H9 (cell line): ENCODE data around the gene LYVE1. TPM values are rescaled to one million over a fixed set of nuclear protein-coding genes. Genes with fewer than 3 reads are reported as not detected.

Experiments
- DNase-seq: peaks from one replicate; pipeline ENCODE4 v3.0.0-alpha.2; 2017
- H2AFZ ChIP-seq: one replicate; pipeline ENCODE4 v1.6.1; 2013; ENCODE audit warnings: mild to moderate bottlenecking, low read length, control low read depth, moderate library complexity
- H2AK5ac ChIP-seq: 2 replicates; pipeline ENCODE4 v1.6.1; 2013; ENCODE audit warnings: low read length, control low read depth, mixed read lengths; ENCODE audit not compliant: insufficient read length
- H2BK120ac ChIP-seq: one replicate; pipeline ENCODE4 v1.6.1; 2013; ENCODE audit warnings: low read depth, mild to moderate bottlenecking, low read length, control low read depth, inconsistent platforms; ENCODE audit not compliant: poor library complexity, severe bottlenecking
- H2BK12ac ChIP-seq: 2 replicates; pipeline ENCODE4 v1.6.1; 2013; ENCODE audit warnings: low read length, control low read depth, mixed read lengths, low read depth; ENCODE audit not compliant: insufficient read length
- H2BK15ac ChIP-seq: 2 replicates; pipeline ENCODE4 v1.6.1; 2013; ENCODE audit warnings: low read depth, low read length, control low read depth
- H2BK20ac ChIP-seq: one replicate; pipeline ENCODE4 v1.6.1; 2013; ENCODE audit warnings: low read depth, mild to moderate bottlenecking, low read length, control low read depth, inconsistent platforms; ENCODE audit not compliant: poor library complexity, severe bottlenecking
- H2BK5ac ChIP-seq: 2 replicates; pipeline ENCODE4 v1.6.1; 2013; ENCODE audit warnings: low read length, control low read depth, mixed read lengths; ENCODE audit not compliant: insufficient read length
- H3K14ac ChIP-seq: 2 replicates; pipeline ENCODE4 v1.6.1; 2013; ENCODE audit warnings: low read length, control low read depth; ENCODE audit not compliant: insufficient read depth
- H3K18ac ChIP-seq: 2 replicates; pipeline ENCODE4 v1.6.1; 2013; ENCODE audit warnings: low read depth, mild to moderate bottlenecking, mixed read lengths, low read length, control low read depth; ENCODE audit not compliant: insufficient read length
- H3K23ac ChIP-seq: 2 replicates; pipeline ENCODE4 v1.6.1; 2013; ENCODE audit warnings: low read length, control low read depth, mixed read lengths, low read depth; ENCODE audit not compliant: insufficient read length
- H3K23me2 ChIP-seq: 2 replicates; pipeline ENCODE4 v1.6.1; 2013; ENCODE audit warnings: low read depth, mild to moderate bottlenecking, mixed read lengths, low read length, control low read depth; ENCODE audit not compliant: insufficient read length, poor library complexity, severe bottlenecking
- H3K27ac ChIP-seq: 2 replicates; pipeline ENCODE4 v1.5.1; 2013; ENCODE audit warnings: low read length, control low read depth, mixed read lengths, low read depth; ENCODE audit not compliant: insufficient read length
- H3K27me3 ChIP-seq: 2 replicates; pipeline ENCODE4 v1.6.1; 2013; ENCODE audit warnings: low read length, control low read depth, inconsistent platforms; ENCODE audit not compliant: insufficient read depth
- H3K4ac ChIP-seq: 2 replicates; pipeline ENCODE4 v1.6.1; 2013; ENCODE audit warnings: low read depth, mild to moderate bottlenecking, control low read depth, inconsistent platforms, low read length, moderate library complexity
- H3K4me1 ChIP-seq: 2 replicates; pipeline ENCODE4 v1.6.1; 2013; ENCODE audit warnings: low read length, control low read depth, inconsistent platforms; ENCODE audit not compliant: insufficient read depth
- H3K4me2 ChIP-seq: 2 replicates; pipeline ENCODE4 v1.6.1; 2013; ENCODE audit warnings: low read length, control low read depth, mixed read lengths; ENCODE audit not compliant: insufficient read length, insufficient read depth
- H3K56ac ChIP-seq: 2 replicates; pipeline ENCODE4 v1.6.1; 2013; ENCODE audit warnings: low read depth, mild to moderate bottlenecking, mixed read lengths, low read length, control low read depth; ENCODE audit not compliant: insufficient read length
- H3K79me1 ChIP-seq: 2 replicates; pipeline ENCODE4 v1.6.1; 2013; ENCODE audit warnings: low read depth, mild to moderate bottlenecking, moderate library complexity, low read length, control low read depth, inconsistent platforms; ENCODE audit not compliant: insufficient read depth, poor library complexity, severe bottlenecking
- H3K79me2 ChIP-seq: 2 replicates; pipeline ENCODE4 v1.6.1; 2013; ENCODE audit warnings: low read length, control low read depth, inconsistent platforms; ENCODE audit not compliant: insufficient read depth
- H3K9ac ChIP-seq: 2 replicates; pipeline ENCODE4 v1.6.1; 2013; ENCODE audit warnings: low read length, control low read depth, mixed read lengths; ENCODE audit not compliant: insufficient read length; ENCODE audit errors: extremely low read depth
- H3K9me3 ChIP-seq: one replicate; pipeline ENCODE4 v1.6.1; 2013; ENCODE audit warnings: low read depth, low read length, inconsistent platforms; ENCODE audit not compliant: control insufficient read depth
- H3T11ph ChIP-seq: one replicate; pipeline ENCODE4 v1.6.1; 2013; ENCODE audit warnings: mild to moderate bottlenecking, low read length, control low read depth, inconsistent platforms
- H4K20me1 ChIP-seq: one replicate; pipeline ENCODE4 v1.6.1; 2013; ENCODE audit not compliant: control insufficient read depth, insufficient read length, insufficient read depth
- H4K5ac ChIP-seq: 2 replicates; pipeline ENCODE4 v1.6.1; 2013; ENCODE audit warnings: low read depth, mild to moderate bottlenecking, mixed read lengths, low read length, control low read depth; ENCODE audit not compliant: insufficient read length
- H4K8ac ChIP-seq: replicated peaks from 2 replicates; pipeline ENCODE4 v1.6.1; 2013; ENCODE audit warnings: low read length, control low read depth, mixed read lengths, low read depth; ENCODE audit not compliant: insufficient read length
- H4K91ac ChIP-seq: 2 replicates; pipeline ENCODE4 v1.6.1; 2013; ENCODE audit warnings: low read depth, mild to moderate bottlenecking, moderate library complexity, mixed read lengths, low read length, control low read depth; ENCODE audit not compliant: insufficient read length
- H3K27ac Mint-ChIP-seq, 3 experiments: 2 replicates in 2 of 3; 3 replicates in 1 of 3; pipeline ENCODE4 v1.8.0; 2020 to 2021; ENCODE audit warnings: mixed read lengths in 3 of 3, mild to moderate bottlenecking in 1 of 3, moderate library complexity in 1 of 3
- H3K27me3 Mint-ChIP-seq: 2 replicates; pipeline ENCODE4 v1.8.0; 2021; ENCODE audit warnings: low read depth, mild to moderate bottlenecking, moderate library complexity, mixed read lengths
- H3K36me3 Mint-ChIP-seq, 3 experiments: 2 replicates in 2 of 3; 3 replicates in 1 of 3; pipeline ENCODE4 v1.8.0; 2020 to 2021; ENCODE audit warnings: low read depth in 3 of 3, mixed read lengths in 3 of 3; ENCODE audit not compliant: insufficient read depth in 1 of 3
- H3K4me1 Mint-ChIP-seq, 2 experiments: 2 replicates each; pipeline ENCODE4 v1.8.0; 2020; ENCODE audit warnings: mixed read lengths in 2 of 2
- H3K4me3 Mint-ChIP-seq, 2 experiments: 2 replicates in 1 of 2; 3 replicates in 1 of 2; pipeline ENCODE4 v1.8.0; 2020 to 2021; ENCODE audit warnings: mild to moderate bottlenecking in 2 of 2, mixed read lengths in 2 of 2, moderate library complexity in 1 of 2
- H3K9me3 Mint-ChIP-seq, 2 experiments: 2 replicates in 1 of 2; 3 replicates in 1 of 2; pipeline ENCODE4 v1.8.0; 2020; ENCODE audit warnings: mild to moderate bottlenecking in 2 of 2, mixed read lengths in 2 of 2, moderate library complexity in 1 of 2
- total RNA-seq: library from RNA; stranded (reverse); gene quantifications from 2 replicates; pipeline ENCODE4 v1.2.1, GENCODE V29; 2021
- TF ChIP-seq, protein P1 (sequence below): fragments of 200-600 bp; sonication (generic); conservative IDR thresholded peaks from 3 replicates; pipeline ENCODE4 v1.8.0; 2021; ENCODE audit warnings: antibody characterized with exemption, mild to moderate bottlenecking

Gene LYVE1
- total RNA-seq, 1 experiment from 2014 or later: not detected

DNA sequence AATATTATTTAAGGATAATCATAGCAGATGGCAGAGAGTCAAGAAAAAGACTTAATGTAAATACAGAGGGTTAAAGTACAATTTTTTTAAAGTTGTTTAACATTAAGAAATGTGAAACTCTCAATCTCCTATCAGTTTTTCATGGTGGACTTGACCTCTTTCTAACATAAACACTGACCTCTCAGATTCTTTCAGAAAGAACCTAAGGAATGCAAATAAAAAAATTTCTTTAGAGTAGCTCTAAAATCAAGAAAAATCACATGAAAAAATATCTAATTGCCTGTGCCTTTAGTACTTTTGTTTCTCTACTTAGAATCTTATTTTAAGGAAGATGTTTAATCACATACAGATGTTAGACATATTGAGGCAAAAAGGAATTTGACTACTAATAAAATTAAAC lies 40.3 kb downstream of the LYVE1 start:
- H3K4me1 Mint-ChIP-seq: no peaks in the 10 kb centered on the region
- no peak overlapping the region for H3K27ac Mint-ChIP-seq
- no peaks in the 10 kb centered on the region for H3K79me1 ChIP-seq
- H3K36me3 Mint-ChIP-seq: peaks cover 1 to 31% (median 28%) of the 10 kb centered on the region in 3 experiments; a peak in 4 of 7 replicates
- H3K23ac ChIP-seq: no peak overlapping the region
- no peaks in the 10 kb centered on the region for H3K27me3 ChIP-seq
- H3K9me3 ChIP-seq: no peaks in the 10 kb centered on the region
- H3K4me3 Mint-ChIP-seq: no peak overlapping the region
- no peak overlapping the region for H3T11ph ChIP-seq
- no peak overlapping the region for H2BK5ac ChIP-seq
- H2BK15ac ChIP-seq: no peak overlapping the region
- no peaks in the 10 kb centered on the region for H3K27me3 Mint-ChIP-seq
- no peak overlapping the region for H2BK20ac ChIP-seq
- H3K4me2 ChIP-seq: no peak overlapping the region
- TF ChIP-seq, protein P1, sequence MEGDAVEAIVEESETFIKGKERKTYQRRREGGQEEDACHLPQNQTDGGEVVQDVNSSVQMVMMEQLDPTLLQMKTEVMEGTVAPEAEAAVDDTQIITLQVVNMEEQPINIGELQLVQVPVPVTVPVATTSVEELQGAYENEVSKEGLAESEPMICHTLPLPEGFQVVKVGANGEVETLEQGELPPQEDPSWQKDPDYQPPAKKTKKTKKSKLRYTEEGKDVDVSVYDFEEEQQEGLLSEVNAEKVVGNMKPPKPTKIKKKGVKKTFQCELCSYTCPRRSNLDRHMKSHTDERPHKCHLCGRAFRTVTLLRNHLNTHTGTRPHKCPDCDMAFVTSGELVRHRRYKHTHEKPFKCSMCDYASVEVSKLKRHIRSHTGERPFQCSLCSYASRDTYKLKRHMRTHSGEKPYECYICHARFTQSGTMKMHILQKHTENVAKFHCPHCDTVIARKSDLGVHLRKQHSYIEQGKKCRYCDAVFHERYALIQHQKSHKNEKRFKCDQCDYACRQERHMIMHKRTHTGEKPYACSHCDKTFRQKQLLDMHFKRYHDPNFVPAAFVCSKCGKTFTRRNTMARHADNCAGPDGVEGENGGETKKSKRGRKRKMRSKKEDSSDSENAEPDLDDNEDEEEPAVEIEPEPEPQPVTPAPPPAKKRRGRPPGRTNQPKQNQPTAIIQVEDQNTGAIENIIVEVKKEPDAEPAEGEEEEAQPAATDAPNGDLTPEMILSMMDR: no peak
- H3K9ac ChIP-seq: no peak overlapping the region
- no peak overlapping the region for H3K4ac ChIP-seq
- DNase-seq: no peak
- H4K5ac ChIP-seq: no peak overlapping the region
- H2BK120ac ChIP-seq: no peak overlapping the region
- H3K9me3 Mint-ChIP-seq: no peaks in the 10 kb centered on the region
- no peak overlapping the region for H3K14ac ChIP-seq
- H2AK5ac ChIP-seq: no peak overlapping the region
- H3K4me1 ChIP-seq: no peaks in the 10 kb centered on the region
- H2BK12ac ChIP-seq: no peak overlapping the region
- H3K27ac ChIP-seq: no peak overlapping the region
- no peak overlapping the region for H3K18ac ChIP-seq
- no peak overlapping the region for H3K56ac ChIP-seq
- no peak overlapping the region for H2AFZ ChIP-seq
- H4K20me1 ChIP-seq: no peaks in the 10 kb centered on the region
- H4K91ac ChIP-seq: no peak overlapping the region
- no peaks in the 10 kb centered on the region for H3K79me2 ChIP-seq
- no peaks in the 10 kb centered on the region for H3K23me2 ChIP-seq
- no peak overlapping the region for H4K8ac ChIP-seq
